ENCODE data around the gene ABCC12.

GRCh38 chr16:48146710-48147109 is 9.1 kb downstream of the ABCC12 start:
- TF ChIP-seq, protein P1, sequence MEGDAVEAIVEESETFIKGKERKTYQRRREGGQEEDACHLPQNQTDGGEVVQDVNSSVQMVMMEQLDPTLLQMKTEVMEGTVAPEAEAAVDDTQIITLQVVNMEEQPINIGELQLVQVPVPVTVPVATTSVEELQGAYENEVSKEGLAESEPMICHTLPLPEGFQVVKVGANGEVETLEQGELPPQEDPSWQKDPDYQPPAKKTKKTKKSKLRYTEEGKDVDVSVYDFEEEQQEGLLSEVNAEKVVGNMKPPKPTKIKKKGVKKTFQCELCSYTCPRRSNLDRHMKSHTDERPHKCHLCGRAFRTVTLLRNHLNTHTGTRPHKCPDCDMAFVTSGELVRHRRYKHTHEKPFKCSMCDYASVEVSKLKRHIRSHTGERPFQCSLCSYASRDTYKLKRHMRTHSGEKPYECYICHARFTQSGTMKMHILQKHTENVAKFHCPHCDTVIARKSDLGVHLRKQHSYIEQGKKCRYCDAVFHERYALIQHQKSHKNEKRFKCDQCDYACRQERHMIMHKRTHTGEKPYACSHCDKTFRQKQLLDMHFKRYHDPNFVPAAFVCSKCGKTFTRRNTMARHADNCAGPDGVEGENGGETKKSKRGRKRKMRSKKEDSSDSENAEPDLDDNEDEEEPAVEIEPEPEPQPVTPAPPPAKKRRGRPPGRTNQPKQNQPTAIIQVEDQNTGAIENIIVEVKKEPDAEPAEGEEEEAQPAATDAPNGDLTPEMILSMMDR (IDR thresholded peaks at IDR 0.05): no peak
- TF ChIP-seq POLR2A (IDR thresholded peaks at IDR 0.05): no peak
